ENCODE data around the gene TNPO3. TPM values are rescaled to one million over a fixed set of nuclear protein-coding genes. Genes with fewer than 3 reads are reported as not detected.
"Not testable (repeated sequence)": the region's sequence is repeated elsewhere in the genome, so short reads cannot be mapped to it uniquely, and the experiment has no call there.

The TNPO3 gene
- total RNA-seq, 1 donor from 2014 or later: 38.0 TPM

- DNase-seq: no peak
- ATAC-seq: no peak
- intact Hi-C loops (cut with micrococcal nuclease): no loop called here
Measured at GRCh38 chr7:128945668-128946366, 109.1 kb downstream of the TNPO3 start.

GRCh38 chr7:128944487-128945236 is 110.2 kb downstream of the TNPO3 start:
- no peak for DNase-seq
- no peak for ATAC-seq
- intact Hi-C loops (cut with micrococcal nuclease): no loop called here

GRCh38 chr7:128943251-128943650 is 111.7 kb downstream of the TNPO3 start:
- ATAC-seq; DNase-seq; intact Hi-C loops (cut with micrococcal nuclease): not testable (repeated sequence)

GRCh38 chr7:128941946-128942526 is 112.9 kb downstream of the TNPO3 start:
- no peak for DNase-seq
- no peak for ATAC-seq
- intact Hi-C loops (cut with micrococcal nuclease): no loop called here

GRCh38 chr7:128941323-128941890 is 113.5 kb downstream of the TNPO3 start:
- intact Hi-C loops (cut with micrococcal nuclease): no loop called here
- DNase-seq (no peak), ATAC-seq (no peak)

- peak; percentile 73 for ATAC-seq
- DNase-seq: peak; percentile 65
- intact Hi-C loops (cut with micrococcal nuclease): no loop called here
Measured at GRCh38 chr7:128940494-128941322, 114.2 kb downstream of the TNPO3 start.

- ATAC-seq: peak; percentile 19
- intact Hi-C loops (cut with micrococcal nuclease): no loop called here
- DNase-seq: no peak
Measured at GRCh38 chr7:128939861-128940410, 115.0 kb downstream of the TNPO3 start.

GRCh38 chr7:128939075-128939860 is 115.6 kb downstream of the TNPO3 start:
- DNase-seq: no peak
- intact Hi-C loops (cut with micrococcal nuclease): no loop called here
- peak; percentile 57 for ATAC-seq

GRCh38 chr7:128938544-128939074 is 116.3 kb downstream of the TNPO3 start:
- intact Hi-C loops (cut with micrococcal nuclease): no loop called here
- peak; percentile 49 for ATAC-seq
- peak; percentile 59 for DNase-seq

GRCh38 chr7:128937647-128938543 is 117.0 kb downstream of the TNPO3 start, which contains the start of gene IRF5:
Gene IRF5 (plus strand): TSS chr7:128937927. CDS start chr7:128942082, 4,155 bp downstream.
- ATAC-seq (peak; percentile 55), DNase-seq (peak; percentile 78)
- intact Hi-C loops (cut with micrococcal nuclease): no loop called here

GRCh38 chr7:128937271-128937646 is 117.7 kb downstream of the TNPO3 start:
- DNase-seq (no peak), ATAC-seq (no peak)
- intact Hi-C loops (cut with micrococcal nuclease): no loop called here

- ATAC-seq (no peak), DNase-seq (no peak)
- intact Hi-C loops (cut with micrococcal nuclease): no loop called here
Measured at GRCh38 chr7:128936798-128937197, 118.1 kb downstream of the TNPO3 start.

- intact Hi-C loops (cut with micrococcal nuclease): no loop called here
- ATAC-seq (no peak), DNase-seq (no peak)
Measured at GRCh38 chr7:128935342-128935730, 119.6 kb downstream of the TNPO3 start.

- ATAC-seq (peak; percentile 38), DNase-seq (no peak)
- intact Hi-C loops (cut with micrococcal nuclease): no loop called here
Measured at GRCh38 chr7:128934361-128935341, 120.3 kb downstream of the TNPO3 start.

GRCh38 chr7:128933180-128933891 is 121.6 kb downstream of the TNPO3 start:
- DNase-seq (no peak), ATAC-seq (peak; percentile 68)
- intact Hi-C loops (cut with micrococcal nuclease): no loop called here
